Epithelial cell of esophagus (primary cell): Measurements from ENCODE around the gene CROCC2.

Source experiments
- DNase-seq: peaks from one replicate; pipeline ENCODE4 v3.0.0; 2010; ENCODE audit warnings: low read depth
- H3K4me3 ChIP-seq: 2 replicates; pipeline ENCODE4 v1.5.1; 2011; ENCODE audit warnings: mild to moderate bottlenecking, low read length, control low read depth
- TF ChIP-seq, protein P1 (sequence below): IDR thresholded peaks from 2 replicates; pipeline ENCODE4 v1.5.1; 2011; ENCODE audit warnings: low read depth, mild to moderate bottlenecking, low read length, control low read depth, inconsistent platforms; ENCODE audit not compliant: insufficient read depth; ENCODE audit errors: missing control alignments

Gene CROCC2

DNA sequence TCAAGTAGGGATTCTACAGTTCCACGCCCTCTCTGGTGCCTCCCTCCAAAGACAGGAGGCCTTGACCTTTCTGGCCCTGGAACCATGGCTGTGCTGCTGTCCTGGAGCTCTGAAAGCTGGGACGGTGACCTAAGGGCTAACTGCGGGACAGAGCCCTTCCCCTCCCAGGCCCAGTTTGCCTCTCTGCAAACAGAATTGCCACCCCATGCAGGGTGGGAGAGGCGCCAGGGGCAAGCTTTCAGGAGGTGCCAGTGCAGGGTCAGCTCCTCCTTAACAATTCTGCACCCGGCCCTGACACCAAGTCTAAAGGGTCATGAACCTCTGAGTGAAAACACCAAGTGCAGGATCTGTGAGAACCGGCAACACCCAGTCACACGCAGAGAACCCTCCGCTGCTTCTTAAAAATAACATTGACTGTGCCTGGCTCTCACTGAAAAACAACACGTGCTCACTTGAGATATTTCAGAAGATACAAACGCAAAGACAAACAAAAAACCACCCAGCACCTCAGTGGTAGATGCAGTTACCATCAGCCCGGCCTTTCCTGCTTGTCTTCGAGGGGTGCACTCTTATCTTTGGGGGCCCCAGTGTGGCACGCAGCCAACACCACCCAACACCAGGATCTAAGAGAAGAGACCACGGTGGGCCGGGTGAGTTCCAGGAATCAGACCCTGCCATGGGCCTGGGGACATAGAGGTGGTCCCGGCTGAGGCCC lies 91.2 kb downstream of the CROCC2 start:
- no peak for DNase-seq
- TF ChIP-seq, protein P1, sequence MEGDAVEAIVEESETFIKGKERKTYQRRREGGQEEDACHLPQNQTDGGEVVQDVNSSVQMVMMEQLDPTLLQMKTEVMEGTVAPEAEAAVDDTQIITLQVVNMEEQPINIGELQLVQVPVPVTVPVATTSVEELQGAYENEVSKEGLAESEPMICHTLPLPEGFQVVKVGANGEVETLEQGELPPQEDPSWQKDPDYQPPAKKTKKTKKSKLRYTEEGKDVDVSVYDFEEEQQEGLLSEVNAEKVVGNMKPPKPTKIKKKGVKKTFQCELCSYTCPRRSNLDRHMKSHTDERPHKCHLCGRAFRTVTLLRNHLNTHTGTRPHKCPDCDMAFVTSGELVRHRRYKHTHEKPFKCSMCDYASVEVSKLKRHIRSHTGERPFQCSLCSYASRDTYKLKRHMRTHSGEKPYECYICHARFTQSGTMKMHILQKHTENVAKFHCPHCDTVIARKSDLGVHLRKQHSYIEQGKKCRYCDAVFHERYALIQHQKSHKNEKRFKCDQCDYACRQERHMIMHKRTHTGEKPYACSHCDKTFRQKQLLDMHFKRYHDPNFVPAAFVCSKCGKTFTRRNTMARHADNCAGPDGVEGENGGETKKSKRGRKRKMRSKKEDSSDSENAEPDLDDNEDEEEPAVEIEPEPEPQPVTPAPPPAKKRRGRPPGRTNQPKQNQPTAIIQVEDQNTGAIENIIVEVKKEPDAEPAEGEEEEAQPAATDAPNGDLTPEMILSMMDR = no peak
- no peak overlapping the region for H3K4me3 ChIP-seq

DNA sequence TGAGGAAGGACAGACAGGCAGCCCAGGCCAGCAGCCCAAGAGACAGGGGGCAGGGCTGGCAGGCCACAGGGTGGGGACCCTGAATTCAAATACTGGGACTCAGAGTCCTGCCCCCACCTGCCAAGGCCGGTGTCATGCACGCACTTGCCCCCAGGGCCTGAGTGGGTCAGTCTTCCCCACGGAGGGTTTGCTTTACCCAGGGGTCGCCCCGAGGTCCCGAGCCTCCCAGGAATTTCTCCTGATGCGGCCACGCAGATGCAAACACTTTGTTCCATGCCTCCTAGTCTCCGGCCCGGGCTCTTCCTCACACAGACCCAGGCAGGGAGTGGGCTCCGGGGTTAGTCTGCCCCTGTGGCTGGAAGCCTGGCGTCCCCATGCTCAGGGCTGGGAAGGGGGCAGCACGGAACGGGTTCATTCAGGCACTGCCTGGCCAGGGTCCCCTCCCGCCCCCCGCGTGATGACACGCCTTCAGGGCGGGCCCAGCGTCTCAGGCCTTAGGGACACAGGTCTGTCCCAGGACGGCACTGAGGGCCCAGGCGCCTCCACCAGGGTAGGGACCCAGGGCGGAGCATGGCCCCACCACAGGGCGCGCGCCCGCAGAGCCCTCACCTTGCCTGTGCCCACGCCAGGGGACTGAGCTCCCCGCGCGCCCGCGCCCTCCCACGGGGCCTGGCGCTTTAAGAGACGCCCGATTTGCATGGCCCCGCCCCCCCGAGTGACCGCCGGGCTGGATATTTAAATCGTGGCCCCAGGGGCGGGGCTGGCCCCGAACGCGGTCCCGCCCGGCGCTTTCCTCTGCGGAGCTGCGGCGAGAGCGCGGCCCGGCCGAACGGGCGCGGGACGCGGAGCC lies 91.9 kb downstream of the CROCC2 start, which contains the start of gene SNED1:
SNED1 (plus strand) TSS at position 763 of the 850 bp plus-strand sequence. CDS start 220 bp downstream, outside the sequence.
- H3K4me3 ChIP-seq = peak within 1 kb of the TSS; percentile 25
- TF ChIP-seq, protein P1 = no peak
- peak; percentile 73 for DNase-seq

DNA sequence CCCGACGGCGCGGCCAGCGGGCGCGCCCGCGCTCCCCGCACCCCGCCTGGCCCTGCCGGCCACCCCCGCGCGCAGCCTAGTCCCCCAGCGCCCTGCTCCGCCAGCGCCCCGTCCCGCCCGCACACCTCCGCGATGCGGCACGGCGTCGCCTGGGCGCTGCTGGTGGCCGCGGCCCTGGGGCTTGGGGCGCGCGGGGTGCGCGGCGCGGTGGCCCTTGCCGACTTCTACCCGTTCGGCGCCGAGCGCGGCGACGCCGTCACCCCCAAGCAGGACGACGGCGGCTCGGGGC lies 92.5 kb downstream of the CROCC2 start:
- no peak overlapping the region for H3K4me3 ChIP-seq
- no peak for DNase-seq
- TF ChIP-seq, protein P1 = no peak

DNA sequence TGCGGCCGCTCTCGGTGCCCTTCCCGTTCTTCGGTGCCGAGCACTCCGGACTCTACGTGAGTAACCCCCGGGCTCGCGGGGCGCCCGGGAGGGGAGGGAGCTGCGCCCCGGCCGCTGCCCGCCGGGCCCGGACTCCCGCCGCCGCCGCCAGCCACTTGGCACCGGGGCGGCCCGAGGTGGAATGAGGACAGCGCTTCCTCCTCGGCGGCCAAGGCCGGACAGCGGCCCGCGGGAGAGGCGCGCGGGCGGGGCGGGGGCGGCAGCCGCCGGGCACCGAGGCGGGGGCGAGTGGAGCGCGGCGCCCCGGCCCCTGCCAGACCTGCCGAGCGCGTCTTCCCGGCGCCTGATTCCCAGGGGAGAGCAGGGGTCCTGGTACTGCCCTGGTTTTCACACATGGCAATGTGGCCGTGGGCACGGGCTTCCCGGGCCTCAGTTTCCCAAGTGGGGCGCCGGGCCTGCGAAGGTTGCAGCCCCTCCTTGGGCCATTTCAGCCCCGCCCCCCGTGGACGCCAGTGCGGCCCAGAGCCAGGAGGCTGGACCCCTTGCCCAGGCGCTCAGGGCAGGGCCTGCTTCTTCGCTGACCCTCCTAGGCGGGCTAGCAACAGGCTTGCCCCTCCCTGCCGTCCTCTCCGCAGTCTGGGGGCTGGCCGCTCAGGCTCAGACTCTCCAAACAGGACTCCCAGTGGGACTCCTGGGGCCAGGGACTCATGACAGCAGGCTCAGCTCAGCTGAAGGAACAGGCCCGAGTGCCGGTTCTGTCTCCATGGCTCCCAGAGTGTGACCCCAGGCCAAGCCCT lies 93.1 kb downstream of the CROCC2 start:
- no peak overlapping the region for H3K4me3 ChIP-seq
- TF ChIP-seq, protein P1 = no peak
- no peak for DNase-seq

DNA sequence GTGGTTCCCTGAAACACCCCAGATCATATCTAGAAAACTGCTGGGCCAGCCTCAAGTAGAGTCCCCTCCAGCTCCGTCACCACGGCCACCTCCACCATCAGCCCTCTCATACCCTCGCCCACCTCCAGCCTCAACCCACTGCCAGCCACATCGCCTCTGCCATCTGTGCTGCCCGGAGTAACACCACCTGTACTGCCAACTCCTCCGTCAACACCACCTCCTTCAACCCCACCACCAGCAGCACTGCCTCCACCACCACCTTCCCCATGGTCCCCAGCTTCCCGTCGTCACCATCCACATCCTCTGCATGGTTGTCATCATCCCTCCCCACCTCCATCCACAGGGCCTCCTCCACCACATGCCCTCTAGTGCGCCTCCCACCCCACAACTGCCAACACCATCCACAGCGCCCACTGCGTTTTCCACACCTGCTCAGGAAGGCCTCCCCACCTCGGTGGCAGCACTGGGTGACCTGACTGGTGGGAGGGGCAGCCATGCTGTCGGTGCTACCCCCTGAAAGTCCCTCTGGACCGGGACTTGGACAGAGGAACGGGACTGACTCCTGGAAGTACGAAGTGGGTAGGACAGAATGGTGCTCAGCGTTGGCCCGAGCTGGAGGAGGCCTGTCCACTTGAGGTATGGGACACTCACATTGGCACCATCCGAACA lies 93.9 kb downstream of the CROCC2 start:
- H3K4me3 ChIP-seq = no peak overlapping the region
- TF ChIP-seq, protein P1 = no peak
- no peak for DNase-seq

DNA sequence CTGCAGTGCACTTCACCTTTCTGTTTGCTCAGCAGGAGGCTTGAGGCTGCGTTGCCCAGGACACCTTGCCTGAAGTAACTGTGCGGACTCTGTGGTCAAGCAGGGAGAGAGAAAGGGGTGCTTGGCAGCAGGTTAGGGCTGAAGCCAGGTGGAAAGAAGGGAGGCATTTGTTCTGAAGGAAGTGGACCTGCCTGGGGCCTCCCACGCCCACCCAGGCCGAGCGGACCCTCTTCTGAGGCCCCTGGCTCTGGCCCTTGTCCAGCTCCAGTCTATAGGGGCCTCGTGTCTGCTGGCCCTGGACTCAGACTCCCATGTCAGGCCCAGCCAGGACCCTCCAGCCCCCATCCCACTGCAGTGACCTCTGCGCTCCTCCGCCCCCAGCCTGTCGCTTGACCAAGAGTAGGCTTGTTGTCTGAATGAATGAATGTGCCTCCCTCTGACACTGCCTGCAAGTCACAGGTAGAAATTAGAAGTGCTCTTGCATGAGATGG lies 94.7 kb downstream of the CROCC2 start:
- no peak for DNase-seq
- no peak overlapping the region for H3K4me3 ChIP-seq
- TF ChIP-seq, protein P1 = no peak
